Erythroblast (primary cell): ENCODE data around the gene EPS8L3.

Experiments used
- GATA1 ChIP-seq: IDR thresholded peaks from 2 replicates; pipeline ENCODE4 v1.6.1; 2011; ENCODE audit warnings: low read depth, mild to moderate bottlenecking, control low read depth, low read length, moderate library complexity
- POLR2A ChIP-seq: IDR thresholded peaks from 2 replicates; pipeline ENCODE4 v1.6.1; 2011; ENCODE audit warnings: mild to moderate bottlenecking, low read length

GRCh38 chr1:109773203-109773899 lies 9.6 kb upstream of the EPS8L3 start:
- TF ChIP-seq POLR2A (no peak), GATA1 (no peak)
